Measurements from ENCODE around the gene CXCR1. TPM values are rescaled to one million over a fixed set of nuclear protein-coding genes. Genes with fewer than 3 reads are reported as not detected.

CXCR1 gene
- total and polyA plus RNA-seq, 2 of the 4 experiments (the other 2 are of a cell fraction), result not detected

GRCh38 chr2:218188528-218188927, 21.8 kb upstream of the CXCR1 start:
- no peak overlapping the region for H2BK120ac ChIP-seq (ENCODE audit: low read depth, low read length)
- in situ Hi-C loops (cut with MboI; ENCODE audit: low sequenced_read_pairs), result no loop called here
- H3K79me1 ChIP-seq (ENCODE audit: low read depth in 1 of 2, low read length in 2 of 2), result no peaks in the 10 kb centered on the region
- no peak overlapping the region for H2BK15ac ChIP-seq (ENCODE audit: low read depth, low read length)
- no peak overlapping the region for H2AK5ac ChIP-seq (ENCODE audit: low read depth, low read length)
- no peak overlapping the region for H4K5ac ChIP-seq (ENCODE audit: low read depth, low read length)
- no peaks in the 10 kb centered on the region for H3K9me3 ChIP-seq (ENCODE audit: control insufficient read depth, insufficient read depth, low read length)
- WGBS, 2 experiments (ENCODE audit: extremely low coverage in 2 of 2, insufficient read length in 1 of 2), result 100% methylated on average over 1 of the region's 2 CpGs; no CpG with 5 or more reads in 1 of the 2 experiments
- dilution Hi-C loops (cut with HindIII; ENCODE audit: low sequenced_read_pairs, unreplicated experiment), result no loop called here
- H3K18ac ChIP-seq (ENCODE audit: low read depth, low read length), result no peak overlapping the region
- H3K36me3 ChIP-seq (ENCODE audit: control insufficient read depth, insufficient read depth, low read length), result no peaks in the 10 kb centered on the region
- intact Hi-C loops (cut with micrococcal nuclease), result loop anchor here (5.0 kb wide), 2 partner anchors 39 to 69 kb away; no protein-coding TSS in a partner anchor
- H3K23ac ChIP-seq (ENCODE audit: low read depth, low read length), result no peak overlapping the region
- H4K8ac ChIP-seq (ENCODE audit: low read depth in 2 of 2, low read length in 2 of 2), result no peak overlapping the region
- H3K4me2 ChIP-seq (ENCODE audit: low read depth, low read length), result no peak overlapping the region
- CTCF ChIA-PET, result no interaction called here
- H3K9ac ChIP-seq (ENCODE audit: low read depth, low read length), result no peak overlapping the region
- H2BK20ac ChIP-seq (ENCODE audit: low read depth, low read length), result no peak overlapping the region
- BruUV-seq (replicated peaks), result no TSS peak
- peaks cover 24% of the 10 kb centered on the region for H3K27me3 ChIP-seq (ENCODE audit: control insufficient read depth, insufficient read depth, low read length)
- H3K4me1 ChIP-seq (ENCODE audit: control insufficient read depth, insufficient read depth, low read length), result no peaks in the 10 kb centered on the region; the same call in 1 of the 2 replicates
- H4K20me1 ChIP-seq (ENCODE audit: insufficient read depth, low read length), result no peaks in the 10 kb centered on the region
- H3K9me1 ChIP-seq (ENCODE audit: insufficient read depth, low read length), result no peaks in the 10 kb centered on the region
- DNase-seq, result no peak
- ATAC-seq (ENCODE audit: low read depth), result no peak
- no peak overlapping the region for H4K91ac ChIP-seq (ENCODE audit: insufficient read depth, low read depth, low read length)
- H2AK9ac ChIP-seq (replicated peaks; ENCODE audit: low read depth, low read length, poor library complexity), result no peak overlapping the region
- H3K14ac ChIP-seq (replicated peaks; ENCODE audit: low read depth, low read length), result no peak overlapping the region
- no peak overlapping the region for H3K4me3 ChIP-seq (ENCODE audit: insufficient read depth, low read depth, low read length)
- H3K4ac ChIP-seq (ENCODE audit: low read depth, low read length), result no peak overlapping the region
- TF ChIP-seq ELK1 (IDR thresholded peaks at IDR 0.05; ENCODE audit: borderline replicate concordance, low read depth, low read length) (no peak), BHLHE40 (IDR thresholded peaks at IDR 0.05; ENCODE audit: low read depth, low read length) (no peak), CHD1 (IDR thresholded peaks at IDR 0.05; ENCODE audit: low read depth, low read length) (no peak)
- H3K56ac ChIP-seq (ENCODE audit: extremely low read depth, insufficient read depth, low read length), result no peak overlapping the region
- POLR2A ChIA-PET (ENCODE audit: unreplicated experiment), result interaction anchor here (0.5 kb wide), 1 partner anchor 28 kb away, joined by 5 read pairs; the partner anchor contains the start of gene ARPC2
- H2BK5ac ChIP-seq (ENCODE audit: low read depth, low read length, poor library complexity, severe bottlenecking), result no peak overlapping the region
- no peak overlapping the region for H3K27ac ChIP-seq (ENCODE audit: insufficient read depth, low read length)
- no peak overlapping the region for H2AFZ ChIP-seq (replicated peaks; ENCODE audit: low read length, poor library complexity)

All from IMR-90 (cell line).